OCI-LY7 (cell line): Measurements from ENCODE around the gene PSTPIP2. TPM values are rescaled to one million over a fixed set of nuclear protein-coding genes. Genes with fewer than 3 reads are reported as not detected.
"Not testable (repeated sequence)": the region's sequence is repeated elsewhere in the genome, so short reads cannot be mapped to it uniquely, and the experiment has no call there.

Experiments
- BruUV-seq: library from RNA; stranded (reverse); fragments of 400-500 nt; replicated peaks from 2 replicates; lab custom pipeline; 2021; lab: Mats Ljungman, UMichigan
- CTCF ChIA-PET: fragments of 300-600 bp; sonication (Branson Sonifier 250); formaldehyde crosslinking; loops from one replicate; lab custom pipeline; 2022; ENCODE audit warnings: antibody characterized with exemption; ENCODE audit not compliant: unreplicated experiment; lab: Charles Lee
- POLR2A ChIA-PET: fragments of 300-600 bp; sonication (Branson Sonifier 250); formaldehyde crosslinking; loops from one replicate; lab custom pipeline; 2022; ENCODE audit warnings: antibody characterized with exemption; lab: Charles Lee
- DNase-seq: peaks from one replicate; pipeline ENCODE4 v3.0.0-alpha.2; 2015; ENCODE audit warnings: low spot score
- H2AFZ ChIP-seq: fragments of 200-600 bp; sonication (generic), shearing (Covaris generic); 2 replicates; pipeline ENCODE4 v1.6.1; 2014; ENCODE audit warnings: mild to moderate bottlenecking, antibody characterized with exemption, low read length, moderate library complexity
- H3K27ac ChIP-seq: fragments of 200-600 bp; sonication (generic); 2 replicates; pipeline ENCODE4 v1.5.1; 2014; ENCODE audit warnings: mixed run types, low read depth, mild to moderate bottlenecking, moderate library complexity, low read length, inconsistent platforms; ENCODE audit not compliant: poor library complexity, severe bottlenecking
- H3K36me3 ChIP-seq: fragments of 200-600 bp; sonication (generic); 2 replicates; pipeline ENCODE4 v1.6.1; 2014; ENCODE audit warnings: mild to moderate bottlenecking, antibody characterized with exemption, low read length, moderate library complexity, mixed read lengths; ENCODE audit not compliant: insufficient read depth
- H3K4me1 ChIP-seq: fragments of 200-600 bp; sonication (generic); 2 replicates; pipeline ENCODE4 v1.5.1; 2014; ENCODE audit warnings: mild to moderate bottlenecking, low read length; ENCODE audit not compliant: insufficient read depth, poor library complexity, severe bottlenecking
- H3K4me2 ChIP-seq: fragments of 200-600 bp; sonication (generic); 2 replicates; pipeline ENCODE4 v1.6.1; 2014; ENCODE audit warnings: mild to moderate bottlenecking, low read length
- H3K4me3 ChIP-seq: fragments of 200-600 bp; sonication (generic); 2 replicates; pipeline ENCODE4 v1.5.1; 2014; ENCODE audit warnings: mild to moderate bottlenecking, low read depth, low read length; ENCODE audit not compliant: poor library complexity, severe bottlenecking
- H3K79me2 ChIP-seq: fragments of 200-600 bp; sonication (generic); 2 replicates; pipeline ENCODE4 v1.6.1; 2016; ENCODE audit warnings: low read depth, mild to moderate bottlenecking, low read length, moderate library complexity, mixed read lengths; ENCODE audit not compliant: insufficient read depth
- H3K9me2 ChIP-seq: fragments of 200-600 bp; sonication (generic); 2 replicates; pipeline ENCODE4 v1.6.1; 2016; ENCODE audit warnings: mild to moderate bottlenecking, low read length, mixed read lengths; ENCODE audit not compliant: insufficient read depth
- H3K9me3 ChIP-seq: fragments of 200-600 bp; sonication (generic); 2 replicates; pipeline ENCODE4 v1.6.1; 2014; ENCODE audit warnings: mild to moderate bottlenecking, mixed run types, low read length, mixed read lengths
- H4K20me1 ChIP-seq: fragments of 200-600 bp; sonication (generic); 2 replicates; pipeline ENCODE4 v1.6.1; 2014; ENCODE audit warnings: mild to moderate bottlenecking, antibody characterized with exemption, low read length, moderate library complexity, mixed read lengths; ENCODE audit not compliant: insufficient read depth
- EZH2phosphoT487 ChIP-seq: fragments of 200-600 bp; sonication (generic); IDR thresholded peaks from 2 replicates; pipeline ENCODE4 v1.6.1; 2018; ENCODE audit warnings: low read depth, borderline replicate concordance, mild to moderate bottlenecking, mixed run types, antibody characterized with exemption, low read length, moderate library complexity, mixed read lengths
- intact Hi-C: fragments of 100-400 bp; cut with micrococcal nuclease; formaldehyde crosslinking; loops from one replicate; pipeline ENCODE4 v1.10.0; 2022; ENCODE audit not compliant: unreplicated experiment
- total RNA-seq, 2 experiments: library from RNA; depleted of rRNA in 1 of 2; stranded (reverse); fragments of >200 nt in 1 of 2; shearing (Covaris generic) in 1 of 2; gene quantifications; 2 replicates each; pipeline ENCODE4 v1.2.3, GENCODE V29; 2014 to 2022
- TF ChIP-seq, protein P1 (sequence below): fragments of 200-600 bp; sonication (generic); conservative IDR thresholded peaks from 2 replicates; pipeline ENCODE4 v1.5.1; 2014; ENCODE audit warnings: mild to moderate bottlenecking, antibody characterized with exemption, low read length, moderate library complexity, mixed read lengths

The PSTPIP2 gene
- total RNA-seq, 2 experiments from 2014 or later = not detected

GRCh38 chr18:45962866-45963265 is 109.2 kb downstream of the PSTPIP2 start:
- peaks cover 7% of the 10 kb centered on the region; the same call in 1 of the 2 replicates for H3K79me2 ChIP-seq
- no peak overlapping the region for H3K4me2 ChIP-seq
- ChIA-PET POLR2A (interaction anchor here (1.5 kb wide), 1 partner anchor 11 kb away, joined by 5 read pairs; no protein-coding TSS in a partner anchor), CTCF (no interaction called here)
- DNase-seq = no peak
- no peak overlapping the region for H3K4me3 ChIP-seq
- H3K9me2 ChIP-seq = no peaks in the 10 kb centered on the region
- no peaks in the 10 kb centered on the region for H3K9me3 ChIP-seq
- no peaks in the 10 kb centered on the region for H3K4me1 ChIP-seq
- intact Hi-C loops = no loop called here
- no peaks in the 10 kb centered on the region for H4K20me1 ChIP-seq
- H2AFZ ChIP-seq = no peak overlapping the region
- BruUV-seq = no TSS peak
- no peak overlapping the region for H3K27ac ChIP-seq
- H3K36me3 ChIP-seq = no peaks in the 10 kb centered on the region
- TF ChIP-seq, protein P1, sequence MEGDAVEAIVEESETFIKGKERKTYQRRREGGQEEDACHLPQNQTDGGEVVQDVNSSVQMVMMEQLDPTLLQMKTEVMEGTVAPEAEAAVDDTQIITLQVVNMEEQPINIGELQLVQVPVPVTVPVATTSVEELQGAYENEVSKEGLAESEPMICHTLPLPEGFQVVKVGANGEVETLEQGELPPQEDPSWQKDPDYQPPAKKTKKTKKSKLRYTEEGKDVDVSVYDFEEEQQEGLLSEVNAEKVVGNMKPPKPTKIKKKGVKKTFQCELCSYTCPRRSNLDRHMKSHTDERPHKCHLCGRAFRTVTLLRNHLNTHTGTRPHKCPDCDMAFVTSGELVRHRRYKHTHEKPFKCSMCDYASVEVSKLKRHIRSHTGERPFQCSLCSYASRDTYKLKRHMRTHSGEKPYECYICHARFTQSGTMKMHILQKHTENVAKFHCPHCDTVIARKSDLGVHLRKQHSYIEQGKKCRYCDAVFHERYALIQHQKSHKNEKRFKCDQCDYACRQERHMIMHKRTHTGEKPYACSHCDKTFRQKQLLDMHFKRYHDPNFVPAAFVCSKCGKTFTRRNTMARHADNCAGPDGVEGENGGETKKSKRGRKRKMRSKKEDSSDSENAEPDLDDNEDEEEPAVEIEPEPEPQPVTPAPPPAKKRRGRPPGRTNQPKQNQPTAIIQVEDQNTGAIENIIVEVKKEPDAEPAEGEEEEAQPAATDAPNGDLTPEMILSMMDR = no peak
- no peak for TF ChIP-seq EZH2phosphoT487

DNA sequence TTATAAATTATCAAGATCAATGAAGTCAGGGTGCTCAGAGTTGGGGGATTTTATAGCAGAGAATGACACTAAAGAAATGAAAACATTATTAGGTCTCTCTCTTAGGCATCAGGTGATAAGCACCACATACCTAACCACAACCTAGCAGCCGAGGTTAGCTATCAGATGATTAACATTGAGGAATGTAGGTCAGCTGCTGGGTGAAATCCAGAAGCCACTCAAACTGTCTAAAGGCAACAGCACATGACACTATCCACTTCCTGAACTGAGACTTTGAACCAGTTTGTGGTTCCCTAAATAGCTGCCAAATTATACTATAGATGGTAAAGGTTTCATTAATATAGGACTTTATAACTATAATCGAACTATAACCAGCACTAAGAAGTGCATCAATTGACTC is 109.6 kb downstream of the PSTPIP2 start:
- Histone ChIP-seq H3K4me2 (no peak overlapping the region), H3K79me2 (peaks cover 7% of the 10 kb centered on the region; the same call in 1 of the 2 replicates), H3K9me2 (no peaks in the 10 kb centered on the region), H3K4me1 (no peaks in the 10 kb centered on the region), H2AFZ (no peak overlapping the region), H4K20me1 (no peaks in the 10 kb centered on the region), H3K9me3 (no peaks in the 10 kb centered on the region), H3K27ac (no peak overlapping the region), H3K36me3 (no peaks in the 10 kb centered on the region), H3K4me3 (no peak overlapping the region)
- ChIA-PET POLR2A (interaction anchor here (0.7 to 1.5 kb wide), 2 partner anchors 10 to 93 kb away, joined by 3 to 5 read pairs; no protein-coding TSS in a partner anchor), CTCF (no interaction called here)
- intact Hi-C loops = no loop called here
- TF ChIP-seq, protein P1 = no peak
- TF ChIP-seq EZH2phosphoT487 = no peak
- no TSS peak for BruUV-seq
- no peak for DNase-seq

- BruUV-seq, H3K9me2 ChIP-seq, H2AFZ ChIP-seq, CTCF ChIA-PET, H4K20me1 ChIP-seq, POLR2A ChIA-PET, H3K4me1 ChIP-seq, H3K4me3 ChIP-seq, H3K9me3 ChIP-seq, H3K4me2 ChIP-seq, DNase-seq, H3K27ac ChIP-seq, intact Hi-C loops, H3K36me3 ChIP-seq, H3K79me2 ChIP-seq: not testable (repeated sequence)
Observed at GRCh38 chr18:45959484-45959883, 112.6 kb downstream of the PSTPIP2 start.
